ENCODE results near the gene NT5C2.

Gene NT5C2

GRCh38 chr10:103100620-103101019, 92.5 kb downstream of the NT5C2 start:
- H3K27ac ChIP-seq (ENCODE audit: low read depth, low read length) = no peak overlapping the region
- no peaks in the 10 kb centered on the region for H3K9me3 ChIP-seq (ENCODE audit: control insufficient read depth in 1 of 2, low read length in 2 of 2)
- H3K27me3 ChIP-seq (ENCODE audit: control insufficient read depth in 1 of 2, insufficient read depth in 2 of 2, low read length in 2 of 2) = no peaks in the 10 kb centered on the region
- H3K4me3 ChIP-seq (ENCODE audit: low read depth in 1 of 2, low read length in 2 of 2) = no peak overlapping the region
- no peaks in the 10 kb centered on the region for H3K4me1 ChIP-seq (ENCODE audit: control insufficient read depth in 1 of 2, insufficient read depth in 2 of 2, low read length in 2 of 2)
- H3K36me3 ChIP-seq (ENCODE audit: control insufficient read depth in 1 of 2, insufficient read depth in 2 of 2, low read length in 2 of 2) = peaks cover 46 to 64% of the 10 kb centered on the region in 2 donors
- no peak overlapping the region for H3K9ac ChIP-seq (ENCODE audit: low read depth in 1 of 2, low read length in 2 of 2)

DNA sequence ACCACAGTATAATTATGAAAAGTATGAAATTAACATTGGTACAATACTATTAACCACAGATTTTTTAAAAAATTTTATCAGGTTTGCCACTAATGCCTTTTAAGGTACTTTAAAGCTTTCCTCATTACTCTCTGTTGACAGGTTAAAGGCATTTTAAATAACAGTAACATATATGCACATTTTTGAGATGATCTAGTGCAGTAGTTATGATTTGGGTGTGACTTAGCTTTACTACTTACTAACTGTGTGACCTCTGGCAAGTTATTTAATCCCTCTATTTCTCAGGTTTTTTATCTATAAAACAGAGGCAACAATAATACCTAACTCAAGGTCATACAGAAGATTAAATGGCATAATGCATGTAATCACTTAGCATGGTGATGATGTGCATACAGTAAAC, 94.8 kb downstream of the NT5C2 start:
- no peak overlapping the region for H3K27ac ChIP-seq (ENCODE audit: low read depth, low read length)
- no peak overlapping the region for H3K9ac ChIP-seq (ENCODE audit: low read depth in 1 of 2, low read length in 2 of 2)
- H3K27me3 ChIP-seq (ENCODE audit: control insufficient read depth in 1 of 2, insufficient read depth in 2 of 2, low read length in 2 of 2) = no peaks in the 10 kb centered on the region
- peaks cover 57 to 68% of the 10 kb centered on the region in 2 donors for H3K36me3 ChIP-seq (ENCODE audit: control insufficient read depth in 1 of 2, insufficient read depth in 2 of 2, low read length in 2 of 2)
- H3K9me3 ChIP-seq (ENCODE audit: control insufficient read depth in 1 of 2, low read length in 2 of 2) = no peaks in the 10 kb centered on the region
- no peaks in the 10 kb centered on the region for H3K4me1 ChIP-seq (ENCODE audit: control insufficient read depth in 1 of 2, insufficient read depth in 2 of 2, low read length in 2 of 2)
- H3K4me3 ChIP-seq (ENCODE audit: low read depth in 1 of 2, low read length in 2 of 2) = no peak overlapping the region

GRCh38 chr10:103096130-103096529, 96.9 kb downstream of the NT5C2 start:
- Histone ChIP-seq H3K27me3 (ENCODE audit: control insufficient read depth in 1 of 2, insufficient read depth in 2 of 2, low read length in 2 of 2) (no peaks in the 10 kb centered on the region), H3K36me3 (ENCODE audit: control insufficient read depth in 1 of 2, insufficient read depth in 2 of 2, low read length in 2 of 2) (peaks cover 52 to 81% of the 10 kb centered on the region in 2 donors), H3K9me3 (ENCODE audit: control insufficient read depth in 1 of 2, low read length in 2 of 2) (no peaks in the 10 kb centered on the region), H3K9ac (ENCODE audit: low read depth in 1 of 2, low read length in 2 of 2) (no peak overlapping the region), H3K4me1 (ENCODE audit: control insufficient read depth in 1 of 2, insufficient read depth in 2 of 2, low read length in 2 of 2) (no peaks in the 10 kb centered on the region), H3K27ac (ENCODE audit: low read depth, low read length) (no peak overlapping the region), H3K4me3 (ENCODE audit: low read depth in 1 of 2, low read length in 2 of 2) (no peak overlapping the region)

DNA sequence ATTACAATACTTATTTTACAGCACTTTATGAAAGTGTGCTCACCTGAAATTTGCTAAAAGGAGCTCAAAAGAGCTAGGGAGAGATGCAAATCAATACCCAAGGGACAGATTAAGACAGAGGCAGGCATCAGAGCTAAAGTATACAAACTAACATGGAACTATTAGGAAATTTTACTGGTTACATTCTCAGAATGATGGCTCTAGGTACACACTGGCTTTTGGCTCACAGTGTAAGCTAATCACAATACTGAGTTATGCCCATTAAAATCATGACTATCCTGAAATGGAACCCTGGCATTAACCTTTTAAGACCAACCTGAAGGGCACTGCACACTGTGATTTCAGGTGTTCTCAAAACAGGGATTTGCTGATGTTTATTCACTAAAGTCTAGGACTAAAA, 98.1 kb downstream of the NT5C2 start:
- H3K4me1 ChIP-seq (ENCODE audit: control insufficient read depth in 1 of 2, insufficient read depth in 2 of 2, low read length in 2 of 2) = no peaks in the 10 kb centered on the region
- H3K4me3 ChIP-seq (ENCODE audit: low read depth in 1 of 2, low read length in 2 of 2) = no peak overlapping the region
- no peaks in the 10 kb centered on the region for H3K9me3 ChIP-seq (ENCODE audit: control insufficient read depth in 1 of 2, low read length in 2 of 2)
- no peak overlapping the region for H3K9ac ChIP-seq (ENCODE audit: low read depth in 1 of 2, low read length in 2 of 2)
- H3K36me3 ChIP-seq (ENCODE audit: control insufficient read depth in 1 of 2, insufficient read depth in 2 of 2, low read length in 2 of 2) = peaks cover 52 to 84% of the 10 kb centered on the region in 2 donors
- no peak overlapping the region for H3K27ac ChIP-seq (ENCODE audit: low read depth, low read length)
- no peaks in the 10 kb centered on the region for H3K27me3 ChIP-seq (ENCODE audit: control insufficient read depth in 1 of 2, insufficient read depth in 2 of 2, low read length in 2 of 2)

DNA sequence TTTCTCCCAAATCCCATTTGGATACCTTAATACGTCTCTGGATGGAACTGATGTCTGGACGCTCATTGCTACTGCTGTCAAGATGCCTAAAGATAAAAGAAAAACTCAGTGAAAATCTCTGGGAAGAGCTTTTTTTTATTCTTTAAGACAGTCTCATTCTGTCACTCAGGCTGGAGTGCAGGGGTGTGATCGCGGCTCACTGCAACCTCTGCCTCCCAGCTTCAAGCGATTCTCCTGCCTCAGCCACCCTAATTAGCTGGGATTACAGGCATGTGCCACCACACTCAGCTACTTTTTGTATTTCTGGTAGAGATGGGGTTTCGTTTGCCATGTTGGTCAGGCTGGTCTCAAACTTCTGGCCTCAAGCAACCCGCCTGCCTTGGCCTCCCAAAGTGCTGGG, 102.2 kb downstream of the NT5C2 start:
- no peak overlapping the region for H3K4me3 ChIP-seq (ENCODE audit: low read depth in 1 of 2, low read length in 2 of 2)
- no peaks in the 10 kb centered on the region for H3K27me3 ChIP-seq (ENCODE audit: control insufficient read depth in 1 of 2, insufficient read depth in 2 of 2, low read length in 2 of 2)
- no peak overlapping the region for H3K9ac ChIP-seq (ENCODE audit: low read depth in 1 of 2, low read length in 2 of 2)
- peaks cover 49 to 88% of the 10 kb centered on the region in 2 donors for H3K36me3 ChIP-seq (ENCODE audit: control insufficient read depth in 1 of 2, insufficient read depth in 2 of 2, low read length in 2 of 2)
- H3K27ac ChIP-seq (ENCODE audit: low read depth, low read length) = no peak overlapping the region
- no peaks in the 10 kb centered on the region for H3K4me1 ChIP-seq (ENCODE audit: control insufficient read depth in 1 of 2, insufficient read depth in 2 of 2, low read length in 2 of 2)
- no peaks in the 10 kb centered on the region for H3K9me3 ChIP-seq (ENCODE audit: control insufficient read depth in 1 of 2, low read length in 2 of 2)

- Histone ChIP-seq H3K9ac (ENCODE audit: low read depth in 1 of 2, low read length in 2 of 2) (no peak overlapping the region), H3K4me1 (ENCODE audit: control insufficient read depth in 1 of 2, insufficient read depth in 2 of 2, low read length in 2 of 2) (no peaks in the 10 kb centered on the region), H3K36me3 (ENCODE audit: control insufficient read depth in 1 of 2, insufficient read depth in 2 of 2, low read length in 2 of 2) (peaks cover 44 to 84% of the 10 kb centered on the region in 2 donors), H3K27ac (ENCODE audit: low read depth, low read length) (no peak overlapping the region), H3K4me3 (ENCODE audit: low read depth in 1 of 2, low read length in 2 of 2) (no peak overlapping the region), H3K27me3 (ENCODE audit: control insufficient read depth in 1 of 2, insufficient read depth in 2 of 2, low read length in 2 of 2) (no peaks in the 10 kb centered on the region), H3K9me3 (ENCODE audit: control insufficient read depth in 1 of 2, low read length in 2 of 2) (no peaks in the 10 kb centered on the region)
Observed at GRCh38 chr10:103089493-103089892, 103.6 kb downstream of the NT5C2 start.

DNA sequence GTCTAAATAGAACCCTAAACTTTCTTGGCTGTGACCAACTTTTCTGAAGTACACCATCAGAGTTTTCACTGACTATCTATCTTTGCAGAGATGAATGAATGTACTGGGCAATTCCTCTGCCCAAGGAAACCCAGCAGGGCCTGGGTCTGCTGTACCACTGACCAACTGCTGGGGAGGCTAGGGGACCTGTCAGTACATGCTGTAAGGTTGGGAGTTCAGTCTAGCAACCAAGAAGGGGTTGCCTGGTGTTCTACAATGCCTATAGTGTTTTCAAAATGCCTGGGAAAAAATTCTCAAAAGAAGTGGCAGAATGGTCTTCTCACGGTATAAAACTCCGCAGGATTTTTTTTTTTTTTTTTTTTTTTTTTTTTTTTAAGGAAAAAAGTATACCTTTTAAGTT, 106.3 kb downstream of the NT5C2 start:
- Histone ChIP-seq H3K9me3 (ENCODE audit: control insufficient read depth in 1 of 2, low read length in 2 of 2) (no peaks in the 10 kb centered on the region), H3K36me3 (ENCODE audit: control insufficient read depth in 1 of 2, insufficient read depth in 2 of 2, low read length in 2 of 2) (peaks cover 27 to 76% of the 10 kb centered on the region in 2 donors), H3K4me3 (ENCODE audit: low read depth in 1 of 2, low read length in 2 of 2) (no peak overlapping the region), H3K4me1 (ENCODE audit: control insufficient read depth in 1 of 2, insufficient read depth in 2 of 2, low read length in 2 of 2) (no peaks in the 10 kb centered on the region), H3K9ac (ENCODE audit: low read depth in 1 of 2, low read length in 2 of 2) (no peak overlapping the region), H3K27ac (ENCODE audit: low read depth, low read length) (no peak overlapping the region), H3K27me3 (ENCODE audit: control insufficient read depth in 1 of 2, insufficient read depth in 2 of 2, low read length in 2 of 2) (no peaks in the 10 kb centered on the region)

- no peak overlapping the region for H3K27ac ChIP-seq (ENCODE audit: low read depth, low read length)
Observed at GRCh38 chr10:103086261-103086660, 106.8 kb downstream of the NT5C2 start.

GRCh38 chr10:103083977-103084320, 109.1 kb downstream of the NT5C2 start:
- Histone ChIP-seq H3K9ac (ENCODE audit: low read depth in 1 of 2, low read length in 2 of 2) (no peak overlapping the region), H3K27me3 (ENCODE audit: control insufficient read depth in 1 of 2, insufficient read depth in 2 of 2, low read length in 2 of 2) (no peaks in the 10 kb centered on the region), H3K4me1 (ENCODE audit: control insufficient read depth in 1 of 2, insufficient read depth in 2 of 2, low read length in 2 of 2) (no peaks in the 10 kb centered on the region), H3K27ac (ENCODE audit: low read depth, low read length) (no peak overlapping the region), H3K4me3 (ENCODE audit: low read depth in 1 of 2, low read length in 2 of 2) (no peak overlapping the region), H3K9me3 (ENCODE audit: control insufficient read depth in 1 of 2, low read length in 2 of 2) (no peaks in the 10 kb centered on the region), H3K36me3 (ENCODE audit: control insufficient read depth in 1 of 2, insufficient read depth in 2 of 2, low read length in 2 of 2) (peaks cover 13 to 48% of the 10 kb centered on the region in 2 donors)

More at GRCh38 chr10:103086261-103086660, 106.8 kb downstream of the NT5C2 start:
- no peaks in the 10 kb centered on the region for H3K4me1 ChIP-seq (ENCODE audit: control insufficient read depth in 1 of 2, insufficient read depth in 2 of 2, low read length in 2 of 2)
- no peaks in the 10 kb centered on the region for H3K9me3 ChIP-seq (ENCODE audit: control insufficient read depth in 1 of 2, low read length in 2 of 2)
- H3K4me3 ChIP-seq (ENCODE audit: low read depth in 1 of 2, low read length in 2 of 2) = no peak overlapping the region
- H3K9ac ChIP-seq (ENCODE audit: low read depth in 1 of 2, low read length in 2 of 2) = no peak overlapping the region
- H3K36me3 ChIP-seq (ENCODE audit: control insufficient read depth in 1 of 2, insufficient read depth in 2 of 2, low read length in 2 of 2) = peaks cover 27 to 71% of the 10 kb centered on the region in 2 donors
- H3K27me3 ChIP-seq (ENCODE audit: control insufficient read depth in 1 of 2, insufficient read depth in 2 of 2, low read length in 2 of 2) = no peaks in the 10 kb centered on the region

DNA sequence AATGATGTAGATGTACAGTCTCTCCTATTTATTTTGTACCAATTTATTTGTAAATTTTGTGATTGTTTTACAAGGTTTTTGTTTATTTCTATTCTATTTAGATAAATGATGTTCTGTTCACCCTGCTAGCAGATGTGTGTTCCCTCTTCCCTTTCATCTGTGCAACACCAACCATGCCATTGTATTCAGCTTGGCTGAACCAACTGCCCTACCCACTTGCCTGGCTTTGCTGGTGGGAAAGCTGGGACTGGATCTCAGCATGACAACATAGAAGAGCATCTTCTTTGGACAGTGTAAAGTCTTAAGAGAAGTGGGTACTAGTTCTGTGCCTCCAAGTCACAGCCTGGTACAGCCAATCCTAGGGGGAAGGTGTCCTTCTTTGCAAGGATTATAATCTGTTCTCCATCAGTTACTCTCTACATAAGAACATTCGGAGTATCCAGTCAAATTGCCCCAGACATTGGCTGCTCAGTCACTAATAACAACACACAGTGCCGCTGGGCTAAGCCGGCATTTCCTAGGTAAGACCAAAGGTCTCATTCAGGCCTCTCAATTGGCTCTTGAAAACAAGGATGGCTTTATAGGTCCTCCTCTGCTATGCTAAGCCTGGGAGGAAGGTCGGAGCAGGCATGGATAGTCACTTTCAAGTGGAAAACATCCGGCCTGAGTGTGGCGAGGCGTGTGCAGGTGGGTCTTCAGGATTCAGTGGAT, 109.7 kb downstream of the NT5C2 start:
- no peaks in the 10 kb centered on the region for H3K4me1 ChIP-seq (ENCODE audit: control insufficient read depth in 1 of 2, insufficient read depth in 2 of 2, low read length in 2 of 2)
- no peaks in the 10 kb centered on the region for H3K9me3 ChIP-seq (ENCODE audit: control insufficient read depth in 1 of 2, low read length in 2 of 2)
- H3K36me3 ChIP-seq (ENCODE audit: control insufficient read depth in 1 of 2, insufficient read depth in 2 of 2, low read length in 2 of 2) = peaks cover 9 to 47% of the 10 kb centered on the region in 2 donors
- no peaks in the 10 kb centered on the region for H3K27me3 ChIP-seq (ENCODE audit: control insufficient read depth in 1 of 2, insufficient read depth in 2 of 2, low read length in 2 of 2)
- no peak overlapping the region for H3K9ac ChIP-seq (ENCODE audit: low read depth in 1 of 2, low read length in 2 of 2)
- no peak overlapping the region for H3K27ac ChIP-seq (ENCODE audit: low read depth, low read length)
- H3K4me3 ChIP-seq (ENCODE audit: low read depth in 1 of 2, low read length in 2 of 2) = no peak overlapping the region
